Measurements from ENCODE around the gene GJB2.

GJB2 gene

DNA sequence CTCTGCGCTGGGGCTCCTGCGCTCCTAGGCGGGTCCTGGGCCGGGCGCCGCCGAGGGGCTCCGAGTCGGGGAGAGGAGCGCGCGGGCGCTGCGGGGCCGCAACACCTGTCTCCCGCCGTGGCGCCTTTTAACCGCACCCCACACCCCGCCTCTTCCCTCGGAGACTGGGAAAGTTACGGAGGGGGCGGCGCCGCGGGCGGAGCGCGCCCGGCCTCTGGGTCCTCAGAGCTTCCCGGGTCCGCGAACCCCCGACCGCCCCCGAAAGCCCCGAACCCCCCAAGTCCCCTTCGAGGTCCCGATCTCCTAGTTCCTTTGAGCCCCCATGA, at the start of gene GJB2:
Gene GJB2 (minus strand): TSS at position 103 of the 326 bp plus-strand sequence. CDS start 3,357 bp downstream, outside the sequence.
- no peak for DNase-seq (ENCODE audit: low spot score)

GRCh38 chr13:20241593-20241992, 48.9 kb upstream of the GJB2 start:
- DNase-seq (ENCODE audit: low spot score) = no peak

GRCh38 chr13:20239748-20240147, 47.0 kb upstream of the GJB2 start:
- no peak for DNase-seq (ENCODE audit: low spot score)

DNA sequence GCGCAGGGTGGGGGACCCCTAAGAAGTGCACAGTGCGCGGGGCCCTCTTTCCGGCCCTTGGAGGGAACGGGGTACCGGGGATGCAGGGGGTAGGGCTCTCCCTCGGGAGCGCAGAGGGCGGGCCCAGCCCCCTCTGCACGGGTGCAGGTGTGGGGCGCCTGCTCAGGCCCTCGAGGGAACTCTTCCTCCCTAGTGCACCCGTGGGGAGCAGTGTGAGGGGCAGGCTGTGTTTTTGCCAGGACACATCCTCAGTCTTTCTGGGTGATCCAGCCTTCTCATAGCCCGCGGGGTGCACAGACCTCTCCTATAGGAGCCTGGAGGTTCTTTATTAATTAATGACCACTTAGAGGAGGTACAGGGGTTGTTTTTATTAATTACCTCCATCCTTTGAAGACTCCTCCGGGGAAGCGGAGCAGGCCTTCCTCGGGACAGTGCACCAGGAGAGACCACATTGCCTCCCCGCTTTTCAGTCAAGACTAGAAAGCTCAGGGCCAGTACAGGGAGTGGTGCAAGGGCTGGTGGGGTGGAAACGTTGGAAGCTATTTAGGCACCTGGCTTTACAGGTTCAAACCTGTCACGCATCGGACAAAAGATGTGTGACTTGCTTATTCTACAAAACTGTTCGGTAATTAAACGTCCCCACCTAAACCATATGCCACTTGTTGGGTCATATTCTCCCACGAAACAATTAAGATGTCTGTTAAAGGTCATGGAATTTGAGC, 40.0 kb upstream of the GJB2 start:
- no peak for DNase-seq (ENCODE audit: low spot score)

DNA sequence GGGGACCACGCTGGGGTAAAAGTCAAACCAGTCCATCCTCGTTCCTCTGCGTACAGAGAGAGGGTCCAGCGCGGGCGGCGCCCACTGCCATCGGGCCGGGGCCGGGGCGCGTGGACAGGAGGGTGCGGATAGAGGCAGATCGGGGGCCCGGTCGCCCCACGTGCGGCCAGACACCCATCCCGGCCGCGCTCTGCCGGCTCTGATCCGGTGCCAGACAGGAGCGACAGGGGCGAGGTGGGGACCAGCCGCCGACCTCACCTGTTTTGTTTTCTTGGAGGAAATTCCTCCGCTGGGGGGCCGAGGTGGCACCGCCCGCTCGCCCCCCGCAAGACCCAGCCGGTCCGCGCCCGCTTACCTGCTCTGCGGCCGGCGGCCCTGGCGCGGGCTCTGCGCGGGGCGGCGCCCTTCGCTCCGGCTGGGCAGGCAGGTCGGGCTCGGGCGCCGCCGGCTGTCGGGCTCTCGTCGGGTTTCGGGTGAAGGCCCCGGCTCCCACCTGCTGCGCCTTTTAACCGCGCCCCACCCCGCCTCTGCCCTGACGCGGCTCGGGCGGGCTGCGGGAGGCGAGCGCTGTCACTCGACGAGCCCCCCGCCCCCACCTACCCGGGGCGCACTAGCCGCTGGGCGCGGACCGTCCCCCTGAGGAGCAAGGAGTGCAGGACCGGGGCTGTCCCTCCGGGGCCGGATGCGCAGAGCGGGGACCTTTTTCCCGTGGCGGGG, 39.3 kb upstream of the GJB2 start, which contains the start of gene GJB6:
Gene GJB6 (minus strand): TSS at position 481 of the 717 bp plus-strand sequence. CDS start 8,839 bp downstream, outside the sequence.
- no peak for DNase-seq (ENCODE audit: low spot score)

DNA sequence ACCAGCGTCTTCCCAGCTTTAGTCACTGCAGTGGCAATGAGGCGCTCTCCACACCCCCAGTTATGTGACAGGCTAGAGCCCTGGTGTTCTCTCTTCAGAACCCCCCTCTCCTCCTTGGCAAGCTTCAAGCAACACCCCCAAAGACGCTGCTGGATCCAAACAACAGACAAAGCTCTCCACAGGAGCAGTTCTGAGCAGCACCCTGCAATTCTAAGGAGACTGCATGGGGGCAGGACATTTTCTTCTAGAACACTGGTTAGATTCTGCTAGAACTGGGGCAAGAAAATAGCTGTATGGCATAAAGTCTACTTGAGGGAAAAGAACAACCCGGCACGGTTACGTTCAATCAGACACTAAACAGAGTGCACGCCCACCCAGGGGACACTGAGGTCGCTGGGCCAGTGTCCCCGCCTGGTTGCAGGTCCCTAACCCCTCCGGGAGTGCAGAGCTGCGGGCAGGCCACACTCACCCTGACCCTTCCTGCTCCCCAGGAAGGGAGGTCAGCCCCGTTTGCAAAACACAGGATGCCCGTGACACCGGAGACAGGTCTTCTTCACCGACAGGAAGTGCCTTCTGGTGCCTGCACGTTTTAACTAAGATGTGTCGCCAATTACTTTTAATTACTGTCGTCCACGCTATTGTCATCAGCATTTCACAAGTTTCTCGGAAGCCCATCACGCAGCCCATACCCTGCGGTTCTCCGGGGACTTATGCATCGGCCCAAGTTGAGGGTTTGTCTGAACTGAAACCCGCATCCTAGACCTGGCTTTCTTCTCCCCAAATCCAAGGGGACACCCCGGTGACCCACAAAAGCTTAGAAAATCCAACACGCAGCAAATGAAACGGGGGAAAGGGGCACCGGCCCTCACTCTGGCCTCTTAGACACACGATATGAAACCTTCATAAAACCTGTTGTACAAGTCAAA, 38.4 kb upstream of the GJB2 start:
- DNase-seq (ENCODE audit: low spot score) = no peak

- no peak for DNase-seq (ENCODE audit: low spot score)
These were observed 35.0 kb upstream of the GJB2 start for GRCh38 chr13:20227730-20228129.

- no peak for DNase-seq (ENCODE audit: low spot score)
These were observed 34.5 kb upstream of the GJB2 start for GRCh38 chr13:20227288-20227687.

- no peak for DNase-seq (ENCODE audit: low spot score)
These were observed 29.8 kb upstream of the GJB2 start for GRCh38 chr13:20222553-20222952.

- no peak for DNase-seq (ENCODE audit: low spot score)
These were observed 29.0 kb upstream of the GJB2 start for GRCh38 chr13:20221772-20222171.

DNA sequence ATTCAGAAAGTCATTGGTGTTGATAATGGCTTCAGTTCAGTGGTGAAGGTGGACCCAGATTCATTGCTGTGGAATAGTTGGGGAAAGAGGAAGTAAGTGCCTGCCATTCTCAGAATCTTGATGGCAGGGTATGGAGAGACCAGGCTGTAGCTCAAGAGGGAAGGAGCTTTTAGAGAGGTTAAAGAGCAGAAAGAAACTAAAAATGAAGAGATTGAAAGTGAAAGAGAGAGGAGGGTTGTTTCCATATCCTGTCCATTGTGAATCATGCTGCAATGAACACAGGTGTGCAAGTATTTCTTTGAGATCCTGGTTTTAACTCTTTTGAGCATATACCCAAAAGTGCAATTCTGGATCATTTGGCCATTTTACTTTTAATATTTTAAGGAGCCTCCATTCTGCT, 26.8 kb upstream of the GJB2 start:
- no peak for DNase-seq (ENCODE audit: low spot score)

GRCh38 chr13:20217168-20217567, 24.4 kb upstream of the GJB2 start:
- no peak for DNase-seq (ENCODE audit: low spot score)

GRCh38 chr13:20209948-20210347, 17.2 kb upstream of the GJB2 start:
- DNase-seq (ENCODE audit: low spot score) = no peak

GRCh38 chr13:20206698-20207235, 14.0 kb upstream of the GJB2 start:
- DNase-seq (ENCODE audit: low spot score) = no peak

- no peak for DNase-seq (ENCODE audit: low spot score)
These were observed 13.4 kb upstream of the GJB2 start for GRCh38 chr13:20206065-20206697.

GRCh38 chr13:20198781-20199180, 6.0 kb upstream of the GJB2 start:
- no peak for DNase-seq (ENCODE audit: low spot score)

- peak; percentile 49 for DNase-seq (ENCODE audit: low spot score)
These were observed 4.7 kb upstream of the GJB2 start for GRCh38 chr13:20197361-20197834.

DNA sequence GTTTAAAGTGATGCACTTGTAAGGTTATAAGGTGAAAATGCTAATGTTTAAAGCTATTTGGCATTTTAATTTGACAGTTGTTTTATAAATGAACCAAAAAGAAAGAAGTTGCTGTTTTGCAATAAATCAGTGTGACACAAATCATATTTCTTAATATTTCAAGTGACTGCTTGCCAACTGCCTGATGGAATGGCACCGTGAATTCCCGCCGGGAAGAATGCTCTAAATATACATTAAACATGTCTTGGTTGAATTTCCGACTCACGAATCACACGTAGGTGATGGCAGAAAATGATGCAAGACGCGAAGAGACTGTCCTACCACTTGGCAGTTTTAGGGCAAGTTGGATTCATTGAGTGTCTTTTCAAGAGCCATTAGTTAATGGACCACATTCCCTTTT, 3.1 kb upstream of the GJB2 start:
- no peak for DNase-seq (ENCODE audit: low spot score)

DNA sequence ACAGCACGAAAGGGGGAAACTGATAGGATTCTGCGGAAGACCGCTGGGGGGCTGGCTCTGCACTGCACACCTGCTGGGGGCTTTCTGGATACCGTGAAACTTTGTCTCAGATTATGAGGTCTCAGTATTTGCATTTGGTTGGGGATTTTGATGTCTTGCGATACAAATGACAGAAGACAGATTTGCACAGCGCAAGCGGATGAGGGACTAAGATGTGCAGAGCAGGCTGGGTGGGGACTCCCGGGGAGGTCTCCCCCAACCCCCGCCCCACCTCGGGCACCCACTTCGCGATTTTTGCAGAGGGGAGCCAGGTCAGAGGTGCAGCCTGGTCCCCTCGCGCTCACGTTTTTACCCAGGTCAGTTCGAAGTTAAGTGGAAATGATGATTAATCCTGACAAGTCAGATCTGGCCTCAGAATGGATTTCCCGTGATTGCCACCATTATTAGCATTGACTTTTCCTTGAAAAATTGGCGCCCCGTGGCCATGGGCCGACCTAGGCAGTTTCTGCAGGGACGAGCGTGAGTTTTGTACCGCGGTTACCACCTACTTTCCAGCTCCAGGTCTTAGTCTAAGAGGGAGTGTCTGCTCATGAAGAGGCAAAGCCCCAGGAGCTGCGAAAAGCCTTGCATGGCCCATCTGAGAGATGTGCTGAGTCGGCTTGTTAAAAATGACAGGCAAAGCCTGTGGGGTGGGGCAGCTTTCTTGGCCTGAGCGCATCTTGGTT, 1.3 kb upstream of the GJB2 start:
- no peak for DNase-seq (ENCODE audit: low spot score)

- DNase-seq (ENCODE audit: low spot score) = no peak
These were observed 596 bp upstream of the GJB2 start for GRCh38 chr13:20193162-20193906.

Data from RKO (cell line).